ENCODE results near the gene RNF126.

GRCh38 chr19:687569-688166 lies 24.7 kb upstream of the RNF126 start:
- TF ChIP-seq, protein P1, sequence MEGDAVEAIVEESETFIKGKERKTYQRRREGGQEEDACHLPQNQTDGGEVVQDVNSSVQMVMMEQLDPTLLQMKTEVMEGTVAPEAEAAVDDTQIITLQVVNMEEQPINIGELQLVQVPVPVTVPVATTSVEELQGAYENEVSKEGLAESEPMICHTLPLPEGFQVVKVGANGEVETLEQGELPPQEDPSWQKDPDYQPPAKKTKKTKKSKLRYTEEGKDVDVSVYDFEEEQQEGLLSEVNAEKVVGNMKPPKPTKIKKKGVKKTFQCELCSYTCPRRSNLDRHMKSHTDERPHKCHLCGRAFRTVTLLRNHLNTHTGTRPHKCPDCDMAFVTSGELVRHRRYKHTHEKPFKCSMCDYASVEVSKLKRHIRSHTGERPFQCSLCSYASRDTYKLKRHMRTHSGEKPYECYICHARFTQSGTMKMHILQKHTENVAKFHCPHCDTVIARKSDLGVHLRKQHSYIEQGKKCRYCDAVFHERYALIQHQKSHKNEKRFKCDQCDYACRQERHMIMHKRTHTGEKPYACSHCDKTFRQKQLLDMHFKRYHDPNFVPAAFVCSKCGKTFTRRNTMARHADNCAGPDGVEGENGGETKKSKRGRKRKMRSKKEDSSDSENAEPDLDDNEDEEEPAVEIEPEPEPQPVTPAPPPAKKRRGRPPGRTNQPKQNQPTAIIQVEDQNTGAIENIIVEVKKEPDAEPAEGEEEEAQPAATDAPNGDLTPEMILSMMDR (IDR thresholded peaks at IDR 0.05): no peak
- TF ChIP-seq POLR2AphosphoS5 (IDR thresholded peaks at IDR 0.05): no peak
- no peak for TF ChIP-seq EP300 (IDR thresholded peaks at IDR 0.05)
- TF ChIP-seq POLR2A (IDR thresholded peaks at IDR 0.05): no peak
